Non-pigmented ciliary epithelial cell (primary cell): ENCODE data around the gene CD300LF.

ENCODE experiments used
- DNase-seq: peaks from one replicate; pipeline ENCODE4 v3.0.0-alpha.2; 2010; ENCODE audit warnings: low read depth

Gene CD300LF

GRCh38 chr17:74712756-74713155 lies at the start of gene CD300LF:
TSS of gene CD300LF (minus strand) at chr17:74712923. CDS start at chr17:74712866, 57 bp downstream.
- DNase-seq: no peak

- DNase-seq: no peak
Observed at GRCh38 chr17:74761931-74762330, 49.2 kb upstream of the CD300LF start.

GRCh38 chr17:74761419-74761818 lies 48.7 kb upstream of the CD300LF start:
- no peak for DNase-seq

- DNase-seq: no peak
Observed at GRCh38 chr17:74760404-74761105, 47.8 kb upstream of the CD300LF start.

GRCh38 chr17:74759941-74760340 lies 47.2 kb upstream of the CD300LF start:
- DNase-seq: no peak

GRCh38 chr17:74759243-74759801 lies 46.6 kb upstream of the CD300LF start:
- no peak for DNase-seq

- no peak for DNase-seq
Observed at GRCh38 chr17:74758848-74759168, 46.1 kb upstream of the CD300LF start.

GRCh38 chr17:74757931-74758847 lies 45.5 kb upstream of the CD300LF start:
- DNase-seq: no peak

- no peak for DNase-seq
Observed at GRCh38 chr17:74757502-74757901, 44.8 kb upstream of the CD300LF start.

GRCh38 chr17:74756891-74757290 lies 44.2 kb upstream of the CD300LF start:
- no peak for DNase-seq

- DNase-seq: no peak
Observed at GRCh38 chr17:74755533-74755932, 42.8 kb upstream of the CD300LF start.

- no peak for DNase-seq
Observed at GRCh38 chr17:74754832-74755231, 42.1 kb upstream of the CD300LF start.

- no peak for DNase-seq
Observed at GRCh38 chr17:74752822-74753401, 40.2 kb upstream of the CD300LF start.

- no peak for DNase-seq
Observed at GRCh38 chr17:74752415-74752814, 39.7 kb upstream of the CD300LF start.

GRCh38 chr17:74750327-74751069 lies 37.8 kb upstream of the CD300LF start:
- DNase-seq: no peak

GRCh38 chr17:74750039-74750326 lies 37.3 kb upstream of the CD300LF start:
- DNase-seq: no peak

- DNase-seq: no peak
Observed at GRCh38 chr17:74749279-74750038, 36.7 kb upstream of the CD300LF start.

GRCh38 chr17:74748529-74749278 lies 36.0 kb upstream of the CD300LF start, which contains the start of gene NHERF1:
TSS of gene NHERF1 (plus strand) at chr17:74748628. CDS start at chr17:74748847, 219 bp downstream.
- DNase-seq: peak; percentile 35

- DNase-seq: no peak
Observed at GRCh38 chr17:74748279-74748528, 35.5 kb upstream of the CD300LF start.

- no peak for DNase-seq
Observed at GRCh38 chr17:74746922-74747321, 34.2 kb upstream of the CD300LF start.

GRCh38 chr17:74746376-74746775 lies 33.7 kb upstream of the CD300LF start:
- DNase-seq: no peak
